Activated naive CD8-positive, alpha-beta T cell (primary cell): Measurements from ENCODE around the gene GDF9.
"Not testable (repeated sequence)": the region's sequence is repeated elsewhere in the genome, so short reads cannot be mapped to it uniquely, and the experiment has no call there.

Experiments used
- H3K27ac Mint-ChIP-seq: one replicate; pipeline ENCODE4 v1.8.0; 2021; ENCODE audit warnings: mixed read lengths
- H3K27me3 Mint-ChIP-seq: one replicate; pipeline ENCODE4 v1.8.0; 2021; ENCODE audit warnings: mixed read lengths
- H3K36me3 Mint-ChIP-seq: one replicate; pipeline ENCODE4 v1.8.0; 2021; ENCODE audit warnings: mixed read lengths
- H3K4me1 Mint-ChIP-seq: one replicate; pipeline ENCODE4 v1.8.0; 2021; ENCODE audit warnings: low read depth, mixed read lengths
- H3K4me3 Mint-ChIP-seq: one replicate; pipeline ENCODE4 v1.8.0; 2021; ENCODE audit warnings: mild to moderate bottlenecking, mixed read lengths
- H3K9me3 Mint-ChIP-seq: one replicate; pipeline ENCODE4 v1.8.0; 2021; ENCODE audit warnings: low read depth, mixed read lengths

The GDF9 gene

GRCh38 chr5:132859889-132860437, 6.3 kb downstream of the GDF9 start:
- no peaks in the 10 kb centered on the region for H3K4me1 Mint-ChIP-seq
- no peak overlapping the region for H3K4me3 Mint-ChIP-seq
- no peaks in the 10 kb centered on the region for H3K36me3 Mint-ChIP-seq
- no peaks in the 10 kb centered on the region for H3K9me3 Mint-ChIP-seq
- peaks cover 3% of the 10 kb centered on the region for H3K27me3 Mint-ChIP-seq
- H3K27ac Mint-ChIP-seq = no peak overlapping the region

- H3K36me3 Mint-ChIP-seq = no peaks in the 10 kb centered on the region
- no peak overlapping the region for H3K27ac Mint-ChIP-seq
- no peaks in the 10 kb centered on the region for H3K9me3 Mint-ChIP-seq
- no peak overlapping the region for H3K4me3 Mint-ChIP-seq
- peaks cover 3% of the 10 kb centered on the region for H3K27me3 Mint-ChIP-seq
- no peaks in the 10 kb centered on the region for H3K4me1 Mint-ChIP-seq
Observed at GRCh38 chr5:132856011-132856410, 10.3 kb downstream of the GDF9 start.

DNA sequence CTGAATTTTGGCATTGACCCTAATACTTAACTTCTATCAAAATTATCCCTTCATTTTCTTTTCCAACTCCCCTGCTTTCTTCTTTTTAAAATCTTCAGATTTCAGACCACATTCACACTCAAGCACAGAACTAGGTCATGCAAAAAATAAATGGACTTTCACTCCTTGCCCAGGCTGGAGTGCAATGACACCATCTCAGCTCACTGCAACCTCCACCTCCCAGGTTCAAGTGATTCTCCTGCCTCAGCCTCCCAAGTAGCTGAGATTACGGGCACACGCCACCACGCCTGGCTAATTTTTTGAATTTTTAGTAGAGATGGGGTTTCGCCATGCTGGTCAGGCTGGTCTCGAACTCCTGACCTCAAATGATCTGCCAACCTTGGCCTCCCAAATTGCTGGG, 11.3 kb downstream of the GDF9 start:
- H3K27me3 Mint-ChIP-seq, H3K9me3 Mint-ChIP-seq, H3K4me3 Mint-ChIP-seq, H3K4me1 Mint-ChIP-seq, H3K27ac Mint-ChIP-seq, H3K36me3 Mint-ChIP-seq: not testable (repeated sequence)

- no peaks in the 10 kb centered on the region for H3K4me1 Mint-ChIP-seq
- no peak overlapping the region for H3K27ac Mint-ChIP-seq
- no peaks in the 10 kb centered on the region for H3K9me3 Mint-ChIP-seq
- H3K36me3 Mint-ChIP-seq = no peaks in the 10 kb centered on the region
- H3K4me3 Mint-ChIP-seq = no peak overlapping the region
- H3K27me3 Mint-ChIP-seq = peaks cover 3% of the 10 kb centered on the region
Observed at GRCh38 chr5:132854301-132854700, 12.0 kb downstream of the GDF9 start.

- H3K4me1 Mint-ChIP-seq = no peaks in the 10 kb centered on the region
- H3K27ac Mint-ChIP-seq = no peak overlapping the region
- H3K27me3 Mint-ChIP-seq = peaks cover 3% of the 10 kb centered on the region
- H3K9me3 Mint-ChIP-seq = no peaks in the 10 kb centered on the region
- no peak overlapping the region for H3K4me3 Mint-ChIP-seq
- no peaks in the 10 kb centered on the region for H3K36me3 Mint-ChIP-seq
Observed at GRCh38 chr5:132853790-132854189, 12.5 kb downstream of the GDF9 start.

DNA sequence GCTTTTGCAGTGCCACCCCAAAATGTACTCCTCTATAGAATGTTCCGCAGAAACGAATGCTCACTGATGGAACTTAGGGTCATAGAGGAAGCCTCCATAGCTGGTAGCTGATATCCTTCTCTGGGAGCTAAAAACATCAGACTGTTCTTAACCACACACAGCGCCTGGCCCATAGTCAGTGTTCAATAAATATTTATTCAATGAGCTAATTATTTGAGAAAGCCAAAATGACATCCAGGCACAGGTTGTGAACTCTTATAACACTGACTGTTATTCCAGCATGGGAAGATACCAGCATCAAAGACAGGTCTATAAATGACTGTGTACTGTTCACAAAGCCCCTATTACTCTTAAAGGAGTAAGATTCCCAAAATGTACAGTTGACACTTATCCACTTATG, 12.9 kb downstream of the GDF9 start:
- H3K9me3 Mint-ChIP-seq = no peaks in the 10 kb centered on the region

DNA sequence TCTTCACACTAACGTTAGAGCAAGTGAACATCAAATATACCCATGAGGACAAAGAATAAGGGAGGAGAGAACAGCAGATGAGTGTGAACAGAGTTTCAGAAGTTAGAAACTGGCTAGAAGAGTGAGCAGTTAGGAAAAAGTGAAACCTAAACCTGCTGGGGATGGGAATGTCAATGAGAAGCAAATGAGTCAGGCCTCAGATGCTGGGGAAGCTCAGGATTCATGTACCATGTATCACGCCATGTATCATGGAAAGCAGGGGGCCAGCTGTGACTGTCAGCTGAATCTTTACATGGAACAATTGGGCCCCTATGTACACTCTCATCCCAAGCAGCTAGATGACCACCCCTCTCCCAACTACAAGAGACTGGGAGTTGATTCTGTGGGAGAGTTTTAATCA, 16.2 kb downstream of the GDF9 start:
- Mint-ChIP-seq H3K27ac (no peak overlapping the region), H3K4me3 (no peak overlapping the region), H3K36me3 (no peaks in the 10 kb centered on the region), H3K27me3 (no peaks in the 10 kb centered on the region), H3K4me1 (no peaks in the 10 kb centered on the region), H3K9me3 (no peaks in the 10 kb centered on the region)

More for the DNA sequence above, 12.9 kb downstream of the GDF9 start:
- no peaks in the 10 kb centered on the region for H3K27me3 Mint-ChIP-seq
- no peaks in the 10 kb centered on the region for H3K4me1 Mint-ChIP-seq
- H3K27ac Mint-ChIP-seq = no peak overlapping the region
- no peaks in the 10 kb centered on the region for H3K36me3 Mint-ChIP-seq
- H3K4me3 Mint-ChIP-seq = no peak overlapping the region

- no peaks in the 10 kb centered on the region for H3K4me1 Mint-ChIP-seq
- H3K9me3 Mint-ChIP-seq = no peaks in the 10 kb centered on the region
- H3K36me3 Mint-ChIP-seq = no peaks in the 10 kb centered on the region
- H3K27me3 Mint-ChIP-seq = no peaks in the 10 kb centered on the region
- no peak overlapping the region for H3K27ac Mint-ChIP-seq
- H3K4me3 Mint-ChIP-seq = no peak overlapping the region
Observed at GRCh38 chr5:132849347-132849746, 16.9 kb downstream of the GDF9 start.

DNA sequence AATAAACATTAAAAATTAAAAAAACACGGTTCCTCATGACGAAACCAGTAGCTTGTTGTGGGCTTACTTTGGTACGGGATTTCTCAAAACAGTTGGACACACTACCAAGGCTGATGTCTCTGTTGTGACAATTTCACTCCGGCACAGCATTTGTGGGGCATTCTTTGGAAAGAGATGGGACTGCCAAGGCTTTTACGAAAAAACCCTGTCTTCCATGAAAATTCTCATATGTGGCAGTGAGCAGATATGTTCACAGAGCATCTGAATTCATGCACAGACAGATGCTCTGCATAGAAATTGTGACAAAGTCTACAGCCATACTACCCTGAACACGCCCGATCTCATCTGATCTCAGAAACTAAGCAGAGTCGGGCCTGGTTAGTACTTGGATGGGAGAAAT, 18.0 kb downstream of the GDF9 start:
- Mint-ChIP-seq H3K27ac (no peak overlapping the region), H3K4me3 (no peak overlapping the region), H3K27me3 (no peaks in the 10 kb centered on the region), H3K9me3 (no peaks in the 10 kb centered on the region), H3K36me3 (no peaks in the 10 kb centered on the region), H3K4me1 (no peaks in the 10 kb centered on the region)

DNA sequence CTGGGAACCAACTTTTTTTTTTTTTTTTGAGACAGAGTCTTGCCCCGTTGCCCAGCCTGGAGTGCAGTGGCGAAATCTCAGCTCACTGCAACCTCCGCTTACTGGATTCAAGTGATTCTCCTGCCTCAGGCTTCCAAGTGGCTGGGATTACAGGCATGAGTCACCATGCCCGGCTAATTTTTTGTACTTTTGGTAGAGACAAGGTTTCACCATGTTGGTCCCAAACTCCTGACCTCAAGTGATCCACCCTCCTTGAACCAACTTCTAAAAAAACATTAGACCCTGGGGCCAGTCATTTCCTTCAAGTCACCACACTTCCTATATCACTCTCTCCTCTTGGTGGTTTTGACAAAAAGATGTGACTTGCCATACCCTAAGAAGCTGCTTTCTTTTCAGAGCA, 25.0 kb downstream of the GDF9 start:
- Mint-ChIP-seq H3K4me1 (no peaks in the 10 kb centered on the region), H3K9me3 (no peaks in the 10 kb centered on the region), H3K27ac (no peak overlapping the region), H3K27me3 (peaks cover 2% of the 10 kb centered on the region), H3K4me3 (no peak overlapping the region), H3K36me3 (no peaks in the 10 kb centered on the region)

GRCh38 chr5:132840896-132841295, 25.4 kb downstream of the GDF9 start:
- H3K27ac Mint-ChIP-seq = no peak overlapping the region
- no peaks in the 10 kb centered on the region for H3K4me1 Mint-ChIP-seq
- H3K4me3 Mint-ChIP-seq = no peak overlapping the region

DNA sequence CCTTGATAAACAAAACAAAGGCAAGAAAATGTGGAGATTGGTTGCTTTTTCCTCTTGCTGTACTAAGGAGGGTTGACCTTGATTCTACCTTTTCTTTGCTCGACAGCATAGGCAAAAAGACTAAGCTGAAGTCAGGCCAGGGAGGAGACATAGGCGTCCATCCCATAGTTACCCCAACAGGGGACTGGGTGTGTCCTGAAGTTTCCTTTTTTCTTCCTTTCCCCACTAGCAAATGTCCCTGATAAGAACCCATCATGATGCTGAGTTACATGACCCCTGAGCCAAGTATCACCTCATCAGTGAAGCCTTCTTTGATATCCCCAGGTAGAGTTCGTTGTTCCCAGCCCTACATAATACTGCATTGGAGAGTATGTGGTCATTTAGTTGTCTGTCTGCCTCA, 26.0 kb downstream of the GDF9 start:
- Mint-ChIP-seq H3K27ac (no peak overlapping the region), H3K4me1 (no peaks in the 10 kb centered on the region), H3K4me3 (no peak overlapping the region), H3K27me3 (peaks cover 2% of the 10 kb centered on the region), H3K9me3 (no peaks in the 10 kb centered on the region), H3K36me3 (no peaks in the 10 kb centered on the region)

More at GRCh38 chr5:132840896-132841295, 25.4 kb downstream of the GDF9 start:
- Mint-ChIP-seq H3K9me3 (no peaks in the 10 kb centered on the region), H3K36me3 (no peaks in the 10 kb centered on the region), H3K27me3 (peaks cover 2% of the 10 kb centered on the region)

GRCh38 chr5:132839426-132840301, 26.6 kb downstream of the GDF9 start:
- Mint-ChIP-seq H3K36me3 (no peaks in the 10 kb centered on the region), H3K9me3 (no peaks in the 10 kb centered on the region), H3K27me3 (peaks cover 2% of the 10 kb centered on the region), H3K4me1 (no peaks in the 10 kb centered on the region), H3K27ac (no peak overlapping the region), H3K4me3 (no peak overlapping the region)

DNA sequence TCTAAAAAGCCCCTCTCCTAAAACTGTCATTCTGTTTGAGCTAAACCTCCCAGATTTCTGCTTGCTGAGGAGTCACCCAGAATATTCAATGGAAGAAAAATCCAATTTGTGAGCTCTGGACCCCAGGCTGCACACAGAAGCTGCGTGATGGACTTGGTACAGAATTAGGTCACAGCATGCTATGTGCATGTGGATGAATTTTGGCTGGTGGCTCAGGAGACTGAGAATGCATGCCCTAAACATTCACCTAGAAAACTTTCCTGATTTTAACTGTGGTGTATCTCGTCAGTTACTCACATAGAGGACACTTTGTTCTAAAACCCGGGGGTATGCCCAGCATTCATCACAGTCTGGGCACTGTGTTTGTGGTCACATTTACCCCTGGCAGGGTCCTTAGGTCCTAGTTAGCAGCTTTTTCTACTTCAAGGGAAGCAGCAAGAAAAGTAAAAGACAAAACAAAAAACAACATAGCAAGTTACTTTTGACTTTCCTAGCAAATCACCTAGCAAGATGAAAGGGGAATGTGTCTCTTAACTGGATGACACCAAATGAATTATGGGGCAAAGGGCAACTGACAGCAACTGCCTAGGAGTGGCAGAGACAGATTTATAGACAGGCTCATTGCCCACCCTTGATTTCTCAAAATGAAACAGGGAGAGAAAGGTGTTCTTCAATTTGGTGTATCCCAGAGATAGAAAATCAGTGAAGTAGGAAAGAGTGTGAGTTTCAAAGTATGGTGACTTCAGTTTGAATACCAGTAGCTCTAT, 27.6 kb downstream of the GDF9 start:
- H3K4me1 Mint-ChIP-seq = no peaks in the 10 kb centered on the region
- no peaks in the 10 kb centered on the region for H3K9me3 Mint-ChIP-seq
- peaks cover 6% of the 10 kb centered on the region for H3K27me3 Mint-ChIP-seq
- H3K4me3 Mint-ChIP-seq = no peak overlapping the region
- H3K27ac Mint-ChIP-seq = no peak overlapping the region
- no peaks in the 10 kb centered on the region for H3K36me3 Mint-ChIP-seq

DNA sequence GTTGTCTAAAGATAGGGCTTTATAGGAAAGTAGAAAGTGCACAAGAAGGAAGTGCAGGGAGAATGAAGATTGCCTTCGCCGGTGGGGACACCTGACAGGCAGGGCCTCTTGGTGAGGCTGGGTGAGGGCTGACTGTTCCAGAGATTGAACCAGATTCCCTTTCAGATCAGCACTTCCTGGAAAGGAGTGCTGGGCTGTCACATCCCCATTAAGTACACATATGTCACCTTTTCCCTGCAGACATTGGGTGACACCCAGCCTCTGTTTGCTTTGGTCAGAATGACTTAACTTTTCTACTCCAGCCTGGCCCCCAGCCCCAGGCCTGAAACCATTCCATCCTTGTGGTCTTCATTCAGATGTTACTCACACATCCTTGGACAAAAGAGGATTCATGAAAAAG, 28.4 kb downstream of the GDF9 start:
- H3K4me3 Mint-ChIP-seq = no peak overlapping the region
- no peaks in the 10 kb centered on the region for H3K9me3 Mint-ChIP-seq
- no peak overlapping the region for H3K27ac Mint-ChIP-seq
- H3K27me3 Mint-ChIP-seq = peaks cover 4% of the 10 kb centered on the region
- no peaks in the 10 kb centered on the region for H3K36me3 Mint-ChIP-seq
- no peaks in the 10 kb centered on the region for H3K4me1 Mint-ChIP-seq
